SW 1271 (cell line): ENCODE measurements around the gene TRIM28.

Experiments used
- DNase-seq, 2 experiments: peaks; one replicate each; lab custom pipeline; 2025; lab: John Stamatoyannopoulos, UW

The TRIM28 gene

DNA sequence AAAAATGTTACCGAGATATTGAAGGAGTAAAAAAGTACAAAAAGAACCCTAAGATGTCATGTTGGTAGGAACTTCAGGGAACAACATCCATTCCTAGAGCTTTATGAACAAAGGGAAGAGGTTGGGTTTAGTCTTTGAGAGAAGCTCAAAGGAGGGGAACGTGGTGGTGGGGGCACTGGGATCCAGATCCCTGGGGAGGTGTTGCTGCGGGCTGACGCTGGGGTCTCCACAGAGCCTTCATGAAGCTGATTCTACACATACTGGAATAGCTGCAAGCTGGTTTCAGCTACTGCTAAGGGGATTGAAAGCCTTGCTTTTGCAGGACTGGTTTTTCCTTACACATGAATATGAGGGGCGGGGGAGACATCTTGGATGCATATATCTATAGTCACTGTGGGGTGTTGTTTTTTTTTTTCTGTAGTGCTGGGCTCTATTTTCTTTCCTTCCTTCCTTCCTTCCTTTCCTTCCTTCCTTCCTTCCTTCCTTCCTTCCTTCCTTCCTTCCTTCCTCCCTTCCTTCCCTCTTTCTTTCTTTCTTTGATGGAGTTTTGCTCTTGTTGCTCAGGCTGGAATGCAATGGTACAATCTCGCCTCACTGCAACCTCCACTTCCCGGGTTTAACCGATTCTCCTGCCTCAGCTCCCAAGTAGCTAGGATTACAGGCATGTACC is 35.7 kb downstream of the TRIM28 start:
- DNase-seq = no peak

DNA sequence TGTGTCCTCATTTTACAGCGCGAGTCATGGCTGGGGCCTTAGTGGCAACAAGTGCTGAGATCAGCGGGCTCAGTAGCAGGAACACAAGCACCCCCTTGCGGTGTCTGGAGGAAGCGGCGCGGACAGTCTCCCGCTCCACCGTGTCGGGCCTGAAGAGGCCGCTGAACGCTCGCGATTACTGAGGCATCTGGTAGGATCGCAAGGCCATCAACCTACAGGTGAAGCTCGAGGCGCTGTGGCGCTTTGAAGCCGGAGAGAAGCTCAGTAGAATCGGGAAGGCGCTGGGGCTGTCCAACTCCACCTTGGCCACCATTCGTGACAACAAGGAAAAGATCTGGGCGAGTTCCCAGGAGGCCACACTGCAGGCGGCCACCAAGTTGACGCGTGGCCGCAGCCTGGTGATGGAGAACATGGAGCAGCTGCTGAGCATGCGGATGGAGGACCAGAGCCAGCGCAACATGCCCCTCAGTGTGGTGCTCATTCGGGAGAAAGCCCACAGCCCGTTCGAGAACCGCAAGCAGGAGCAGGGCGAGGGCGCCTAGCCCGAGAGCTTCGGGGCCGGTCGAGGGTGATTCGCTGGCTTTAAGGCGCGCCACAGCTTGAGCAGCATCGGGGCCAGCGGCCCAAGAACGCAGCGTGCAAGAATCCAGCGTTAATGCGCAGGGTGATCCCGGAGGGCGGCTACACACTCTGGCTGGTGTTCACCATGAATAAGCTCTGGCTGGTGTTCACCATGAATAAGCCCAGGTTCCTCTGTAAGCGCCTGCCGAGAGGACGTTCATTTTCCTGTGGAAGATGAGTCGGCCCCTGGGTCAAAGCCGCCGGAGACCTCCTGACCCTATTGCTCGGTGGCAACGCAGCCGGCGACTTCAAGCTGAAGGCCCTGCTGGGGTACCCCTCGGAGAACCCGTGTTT is 37.6 kb downstream of the TRIM28 start:
- no peak for DNase-seq

DNA sequence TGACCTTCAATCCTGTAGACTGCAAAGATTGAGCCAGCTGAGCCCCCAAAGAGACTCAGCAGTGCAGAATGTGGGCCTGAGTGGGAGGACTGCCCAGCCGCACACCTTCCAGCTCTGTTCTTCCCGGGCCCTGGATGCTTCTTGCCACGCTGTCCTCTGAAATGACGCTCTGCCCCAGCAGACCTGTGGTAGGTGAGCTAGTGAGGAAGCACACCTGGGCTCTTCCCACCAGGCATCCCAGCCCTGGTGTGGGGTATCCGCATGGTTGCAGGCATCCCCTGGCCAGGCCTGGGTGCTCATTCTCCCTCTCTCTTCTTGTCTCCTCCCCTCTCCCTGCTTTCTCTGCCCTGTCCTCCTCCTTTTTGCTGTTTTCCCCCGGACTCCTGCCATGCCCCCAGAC is 39.1 kb downstream of the TRIM28 start:
- DNase-seq = no peak

DNA sequence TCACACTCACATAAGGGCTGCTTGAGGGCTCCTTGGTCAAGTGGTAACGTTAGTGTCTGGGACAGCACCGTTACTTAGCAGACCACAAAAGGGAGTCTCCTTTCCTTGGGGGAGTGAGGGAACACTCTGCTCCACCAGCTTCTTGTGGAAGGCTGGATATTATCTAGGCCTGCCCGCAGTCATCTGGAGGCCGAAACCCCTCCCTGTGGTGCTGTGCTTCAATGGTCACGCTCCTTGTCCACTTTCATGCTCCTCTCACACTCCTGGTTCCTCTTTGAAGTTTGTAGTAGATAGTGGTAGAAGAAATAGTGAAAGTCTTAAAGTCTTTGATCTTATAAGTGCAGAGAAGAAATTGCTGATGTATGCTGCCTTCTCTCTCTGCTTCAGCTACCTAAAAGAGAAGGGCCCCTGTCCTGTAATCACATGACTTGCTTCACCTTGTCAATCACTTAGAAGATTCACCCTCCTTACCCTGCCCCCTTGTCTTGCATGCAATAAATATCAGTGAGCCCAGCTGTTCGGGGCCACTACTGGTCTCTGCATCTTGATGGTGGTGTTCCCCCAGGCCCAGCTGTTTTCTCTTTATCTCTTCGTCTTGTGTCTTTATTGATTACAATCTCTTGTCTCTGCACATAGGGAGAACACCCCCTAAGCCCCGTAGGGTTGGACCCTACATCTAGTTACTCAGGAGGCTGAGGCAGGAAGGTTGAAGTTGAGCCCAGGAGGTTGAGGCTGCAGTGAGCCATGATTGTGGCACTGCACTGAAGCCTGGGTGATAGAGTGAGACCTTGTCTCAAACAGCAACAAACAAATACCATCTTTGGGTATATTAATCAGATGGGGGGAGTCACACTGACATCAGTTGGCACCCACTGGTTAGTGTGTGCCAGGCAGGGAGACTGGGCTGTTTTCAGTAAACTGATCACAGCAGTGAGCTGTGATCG is 40.9 kb downstream of the TRIM28 start:
- no peak for DNase-seq

DNA sequence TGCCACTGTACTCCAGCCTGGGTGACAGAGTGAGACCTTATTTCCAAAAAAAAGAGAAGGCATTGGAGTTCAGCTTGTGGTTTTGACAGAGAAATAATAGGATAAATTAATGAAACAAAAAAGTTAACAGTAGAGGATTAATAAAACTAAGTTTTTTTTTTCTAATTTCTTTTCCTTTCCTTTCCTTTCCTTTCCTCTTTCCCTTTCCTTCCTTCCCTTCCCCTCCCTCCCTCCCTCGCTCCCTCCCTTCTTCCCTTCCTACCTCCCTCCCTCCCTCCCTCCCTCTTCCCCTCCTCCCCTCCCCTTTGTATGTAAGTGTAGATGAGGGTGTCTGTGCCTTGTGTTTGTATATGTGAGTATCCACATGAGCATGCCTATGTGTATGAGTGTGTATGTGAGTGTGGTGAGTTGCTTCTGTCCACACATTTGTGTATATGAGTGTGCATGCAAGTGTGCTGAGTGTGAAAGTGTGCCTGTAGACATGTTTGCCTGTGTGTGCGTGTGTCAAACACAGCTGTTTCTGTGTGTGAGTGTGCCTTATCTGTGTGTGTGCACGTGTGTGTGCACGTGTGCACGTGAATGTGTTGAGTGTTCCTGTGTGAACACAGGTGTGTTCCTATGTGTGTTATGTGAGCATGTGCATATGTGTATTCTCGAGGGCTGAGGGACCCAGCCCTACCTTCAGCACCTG is 41.7 kb downstream of the TRIM28 start:
- no peak for DNase-seq

DNA sequence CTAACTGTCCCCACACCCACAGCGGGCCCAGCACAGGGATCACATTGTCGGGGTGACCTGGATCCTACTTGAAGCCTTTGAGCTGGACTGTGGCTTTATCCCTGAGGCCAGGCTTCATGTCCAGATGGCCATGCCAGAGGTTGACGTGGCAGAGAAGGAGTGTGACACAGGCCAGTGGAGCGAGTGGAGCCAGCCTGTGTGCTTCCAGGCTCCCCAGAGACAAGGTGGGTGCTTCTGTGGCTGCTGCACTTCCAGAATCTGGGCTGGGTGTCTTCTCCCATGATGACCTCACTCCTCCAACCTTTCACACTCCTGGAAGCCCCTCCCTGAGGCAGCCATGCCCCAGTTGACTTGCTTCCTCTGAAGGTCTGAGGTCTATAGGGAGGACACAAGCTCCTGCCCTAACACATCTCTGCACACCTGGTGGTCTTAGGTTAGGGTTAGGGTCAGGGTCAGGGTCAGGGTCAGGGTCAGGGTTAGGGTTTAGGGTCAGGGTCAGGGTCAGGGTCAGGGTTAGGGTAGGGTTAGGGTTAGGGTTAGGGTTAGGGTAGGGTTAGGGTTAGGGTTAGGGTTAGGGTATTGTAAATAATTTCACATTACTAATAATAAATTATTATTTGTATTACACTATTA is 42.4 kb downstream of the TRIM28 start:
- no peak for DNase-seq
